MM.1S (cell line): ENCODE results near the gene SLC13A5.

Experiments used
- DNase-seq: peaks from one replicate; pipeline ENCODE4 v3.0.0-alpha.2; 2015
- H2AFZ ChIP-seq: fragments of 300-600 bp; sonication (generic); 2 replicates; pipeline ENCODE4 v1.6.0; 2016; ENCODE audit warnings: antibody characterized with exemption, low read length
- H3F3A ChIP-seq: fragments of 300-600 bp; sonication (generic); 2 replicates; pipeline ENCODE4 v1.6.1; 2016; ENCODE audit warnings: mild to moderate bottlenecking, antibody characterized with exemption, low read length, moderate library complexity, mixed read lengths; ENCODE audit not compliant: insufficient read depth
- H3K27ac ChIP-seq: fragments of 300-600 bp; sonication (generic); 2 replicates; pipeline ENCODE4 v1.5.1; 2016; ENCODE audit warnings: mild to moderate bottlenecking, low read length
- H3K27me3 ChIP-seq: fragments of 300-600 bp; sonication (generic); replicated peaks from 2 replicates; pipeline ENCODE4 v1.6.0; 2016; ENCODE audit warnings: low read length; ENCODE audit not compliant: insufficient read depth
- H3K36me3 ChIP-seq: fragments of 300-600 bp; sonication (generic); replicated peaks from 2 replicates; pipeline ENCODE4 v1.6.1; 2016; ENCODE audit warnings: mild to moderate bottlenecking, low read length, mixed read lengths; ENCODE audit not compliant: insufficient read depth
- H3K4me1 ChIP-seq: fragments of 300-600 bp; sonication (generic); 2 replicates; pipeline ENCODE4 v1.6.1; 2016; ENCODE audit warnings: low read length, mixed read lengths
- H3K4me2 ChIP-seq: fragments of 300-600 bp; sonication (generic); 2 replicates; pipeline ENCODE4 v1.6.0; 2016; ENCODE audit warnings: low read depth, low read length
- H3K4me3 ChIP-seq: fragments of 300-600 bp; sonication (generic); 2 replicates; pipeline ENCODE4 v1.5.1; 2016; ENCODE audit warnings: low read length, mixed read lengths
- H3K79me2 ChIP-seq: fragments of 300-600 bp; sonication (generic); 2 replicates; pipeline ENCODE4 v1.6.1; 2016; ENCODE audit warnings: mixed run types, low read length, mixed read lengths
- H3K9ac ChIP-seq: fragments of 300-600 bp; sonication (generic); 2 replicates; pipeline ENCODE4 v1.6.1; 2016; ENCODE audit warnings: low read length, mixed read lengths
- H3K9me2 ChIP-seq: fragments of 300-600 bp; sonication (generic); replicated peaks from 2 replicates; pipeline ENCODE4 v1.6.1; 2016; ENCODE audit warnings: mild to moderate bottlenecking, low read length, mixed read lengths; ENCODE audit not compliant: insufficient read depth
- H3K9me3 ChIP-seq: fragments of 300-600 bp; sonication (generic); replicated peaks from 2 replicates; pipeline ENCODE4 v1.6.1; 2016; ENCODE audit warnings: mild to moderate bottlenecking, low read length, mixed read lengths; ENCODE audit not compliant: insufficient read depth
- H4K20me1 ChIP-seq: fragments of 300-600 bp; sonication (generic); 2 replicates; pipeline ENCODE4 v1.6.1; 2016; ENCODE audit warnings: mild to moderate bottlenecking, low read length, moderate library complexity, mixed read lengths; ENCODE audit not compliant: insufficient read depth
- EZH2 ChIP-seq: fragments of 300-600 bp; sonication (generic); optimal IDR thresholded peaks from 2 replicates; pipeline ENCODE3; 2017; ENCODE audit warnings: low read depth, mild to moderate bottlenecking, antibody characterized with exemption, low read length, mixed read lengths
- EZH2phosphoT487 ChIP-seq: fragments of 300-600 bp; sonication (generic); IDR thresholded peaks from 2 replicates; pipeline ENCODE4 v1.6.1; 2018; ENCODE audit warnings: antibody characterized with exemption, low read length
- TF ChIP-seq, protein P1 (sequence below): fragments of 300-600 bp; sonication (generic); IDR thresholded peaks from 2 replicates; pipeline ENCODE4 v1.5.1; 2016; ENCODE audit warnings: antibody characterized with exemption, low read length, mixed read lengths

The SLC13A5 gene

DNA sequence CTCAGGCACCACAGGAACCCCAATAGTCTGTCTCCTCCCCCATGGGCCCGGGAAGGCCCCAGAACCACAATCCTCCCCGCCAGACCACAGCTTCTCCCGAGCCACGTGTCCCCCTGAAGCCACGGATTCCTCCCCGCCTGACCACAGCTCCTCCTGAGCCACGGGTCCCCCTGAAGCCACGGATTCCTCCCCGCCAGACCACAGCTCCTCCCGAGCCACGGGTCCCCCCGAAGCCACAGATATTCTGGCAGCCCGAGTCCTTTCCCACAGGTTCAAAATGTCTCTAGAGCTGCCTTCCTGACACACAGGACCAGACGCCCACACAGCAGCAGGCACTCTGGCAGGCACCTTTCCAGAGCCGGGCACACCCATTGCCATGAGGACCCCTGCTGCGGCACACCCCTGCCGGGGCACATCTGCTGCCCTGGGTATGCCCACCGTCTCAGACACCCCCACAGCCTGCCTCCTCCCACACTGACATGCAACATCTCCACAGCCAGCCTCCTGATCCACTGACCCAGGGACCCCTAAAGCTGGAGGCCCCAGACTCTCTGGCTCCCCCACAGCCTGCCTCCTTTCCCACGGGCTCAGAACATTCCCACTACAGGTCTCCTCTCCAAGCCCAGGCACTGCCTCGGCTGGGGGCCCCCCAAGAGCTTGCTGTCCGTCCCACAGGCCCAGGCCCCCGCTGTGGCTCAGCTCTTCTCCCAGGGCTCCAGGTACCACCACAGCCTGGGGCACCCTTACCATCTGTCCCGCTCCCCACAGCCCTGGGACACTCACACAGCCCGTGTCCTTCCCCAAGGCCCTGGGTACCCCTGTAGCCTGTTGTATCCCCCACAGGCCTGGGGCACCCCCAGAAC, 74.9 kb downstream of the SLC13A5 start:
- Histone ChIP-seq H2AFZ (no peak overlapping the region), H3K4me1 (peaks cover 13% of the 10 kb centered on the region; the same call in 1 of the 2 replicates), H3K79me2 (peaks cover 30% of the 10 kb centered on the region), H3K4me3 (no peak overlapping the region), H3K9me2 (no peaks in the 10 kb centered on the region), H3K36me3 (no peaks in the 10 kb centered on the region), H3K27me3 (no peaks in the 10 kb centered on the region), H3K9me3 (no peaks in the 10 kb centered on the region), H3F3A (peaks cover 5% of the 10 kb centered on the region), H3K4me2 (no peak overlapping the region), H3K27ac (no peak overlapping the region), H3K9ac (no peak overlapping the region), H4K20me1 (no peaks in the 10 kb centered on the region)
- no peak for DNase-seq
- TF ChIP-seq EZH2phosphoT487: no peak

- Histone ChIP-seq H3K9me3 (no peaks in the 10 kb centered on the region), H4K20me1 (no peaks in the 10 kb centered on the region), H3K4me3 (no peak overlapping the region), H2AFZ (no peak overlapping the region), H3F3A (no peaks in the 10 kb centered on the region; the same call in 1 of the 2 replicates), H3K27ac (no peak overlapping the region), H3K4me2 (no peak overlapping the region), H3K79me2 (peaks cover 24% of the 10 kb centered on the region), H3K36me3 (no peaks in the 10 kb centered on the region), H3K4me1 (peaks cover 13% of the 10 kb centered on the region; the same call in 1 of the 2 replicates), H3K27me3 (no peaks in the 10 kb centered on the region), H3K9me2 (no peaks in the 10 kb centered on the region), H3K9ac (no peak overlapping the region)
- TF ChIP-seq EZH2phosphoT487: no peak
- TF ChIP-seq, protein P1, sequence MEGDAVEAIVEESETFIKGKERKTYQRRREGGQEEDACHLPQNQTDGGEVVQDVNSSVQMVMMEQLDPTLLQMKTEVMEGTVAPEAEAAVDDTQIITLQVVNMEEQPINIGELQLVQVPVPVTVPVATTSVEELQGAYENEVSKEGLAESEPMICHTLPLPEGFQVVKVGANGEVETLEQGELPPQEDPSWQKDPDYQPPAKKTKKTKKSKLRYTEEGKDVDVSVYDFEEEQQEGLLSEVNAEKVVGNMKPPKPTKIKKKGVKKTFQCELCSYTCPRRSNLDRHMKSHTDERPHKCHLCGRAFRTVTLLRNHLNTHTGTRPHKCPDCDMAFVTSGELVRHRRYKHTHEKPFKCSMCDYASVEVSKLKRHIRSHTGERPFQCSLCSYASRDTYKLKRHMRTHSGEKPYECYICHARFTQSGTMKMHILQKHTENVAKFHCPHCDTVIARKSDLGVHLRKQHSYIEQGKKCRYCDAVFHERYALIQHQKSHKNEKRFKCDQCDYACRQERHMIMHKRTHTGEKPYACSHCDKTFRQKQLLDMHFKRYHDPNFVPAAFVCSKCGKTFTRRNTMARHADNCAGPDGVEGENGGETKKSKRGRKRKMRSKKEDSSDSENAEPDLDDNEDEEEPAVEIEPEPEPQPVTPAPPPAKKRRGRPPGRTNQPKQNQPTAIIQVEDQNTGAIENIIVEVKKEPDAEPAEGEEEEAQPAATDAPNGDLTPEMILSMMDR: no peak
- no peak for TF ChIP-seq EZH2
- DNase-seq: no peak
Observed at GRCh38 chr17:6637458-6637840, 75.7 kb downstream of the SLC13A5 start.

- no peaks in the 10 kb centered on the region for H3K9me2 ChIP-seq
- H3K79me2 ChIP-seq: peaks cover 18% of the 10 kb centered on the region
- no peak for DNase-seq
- H4K20me1 ChIP-seq: no peaks in the 10 kb centered on the region
- H3F3A ChIP-seq: no peaks in the 10 kb centered on the region; the same call in 1 of the 2 replicates
- TF ChIP-seq EZH2phosphoT487 (no peak), EZH2 (no peak)
- TF ChIP-seq, protein P1: no peak
- H3K4me3 ChIP-seq: no peak overlapping the region
- no peaks in the 10 kb centered on the region for H3K9me3 ChIP-seq
- no peak overlapping the region for H2AFZ ChIP-seq
- peaks cover 7% of the 10 kb centered on the region; the same call in 1 of the 2 replicates for H3K4me1 ChIP-seq
- H3K4me2 ChIP-seq: no peak overlapping the region
- no peak overlapping the region for H3K27ac ChIP-seq
- no peaks in the 10 kb centered on the region for H3K27me3 ChIP-seq
- no peaks in the 10 kb centered on the region for H3K36me3 ChIP-seq
- no peak overlapping the region for H3K9ac ChIP-seq
Observed at GRCh38 chr17:6636616-6637457, 76.3 kb downstream of the SLC13A5 start.
